ENCODE results near the gene GFAP.
A peak's percentile ranks its signal among the peaks of the same experiment; 100 is the strongest.

GRCh38 chr17:44947461-44948314 is 32.4 kb upstream of the GFAP start, which contains the start of gene KIF18B:
- peak in 1 of 4 experiments; percentile 11 for TF ChIP-seq CTCF (IDR thresholded peaks at IDR 0.05)
- peak; percentile 91 for TF ChIP-seq POLR2AphosphoS5 (IDR thresholded peaks at IDR 0.05)
